IMR-90 (cell line): ENCODE measurements around the gene RYR3. TPM values are rescaled to one million over a fixed set of nuclear protein-coding genes. Genes with fewer than 3 reads are reported as not detected.

Source experiments
- ATAC-seq: fragments of 200-7000 bp; cut with Tn5 transposase; 2 replicates; pipeline ENCODE4 v1.9.1; 2020; ENCODE audit warnings: low read depth, mild to moderate bottlenecking, moderate library complexity
- BruUV-seq: library from RNA; stranded (reverse); fragments of 400-500 nt; replicated peaks from 2 replicates; lab custom pipeline; 2021; lab: Mats Ljungman, UMichigan
- CTCF ChIA-PET: fragments of 300-600 bp; formaldehyde crosslinking; extraction: SDS; loops from one replicate; lab custom pipeline; 2021; ENCODE audit warnings: antibody characterized with exemption; lab: Yijun Ruan, JAX
- POLR2A ChIA-PET: fragments of 300-600 bp; sonication (Branson Sonifier 250); formaldehyde crosslinking; loops from one replicate; lab custom pipeline; 2022; ENCODE audit warnings: antibody characterized with exemption; ENCODE audit not compliant: unreplicated experiment; lab: Charles Lee
- DNase-seq: peaks from one replicate; pipeline ENCODE4 v3.0.0; 2013
- H2AFZ ChIP-seq: replicated peaks from 2 replicates; pipeline ENCODE3; 2013; ENCODE audit warnings: low read length, mild to moderate bottlenecking; ENCODE audit not compliant: poor library complexity
- H2AK5ac ChIP-seq: 2 replicates; pipeline ENCODE4 v1.6.1; 2013; ENCODE audit warnings: low read depth, low read length, inconsistent platforms
- H2AK9ac ChIP-seq: replicated peaks from 2 replicates; pipeline ENCODE3; 2013; ENCODE audit warnings: mild to moderate bottlenecking, low read depth, low read length, moderate library complexity; ENCODE audit not compliant: poor library complexity
- H2BK120ac ChIP-seq: 2 replicates; pipeline ENCODE4 v1.6.1; 2013; ENCODE audit warnings: low read depth, low read length, inconsistent platforms
- H2BK15ac ChIP-seq: 3 replicates; pipeline ENCODE4 v1.6.1; 2013; ENCODE audit warnings: low read depth, low read length, inconsistent platforms
- H2BK20ac ChIP-seq: 2 replicates; pipeline ENCODE4 v1.6.1; 2013; ENCODE audit warnings: low read depth, mild to moderate bottlenecking, inconsistent platforms, low read length, moderate library complexity
- H2BK5ac ChIP-seq: 2 replicates; pipeline ENCODE4 v1.6.1; 2013; ENCODE audit warnings: mild to moderate bottlenecking, low read depth, low read length, inconsistent platforms; ENCODE audit not compliant: poor library complexity, severe bottlenecking
- H3K14ac ChIP-seq: replicated peaks from 2 replicates; pipeline ENCODE4 v1.6.1; 2013; ENCODE audit warnings: low read depth, low read length, inconsistent platforms
- H3K18ac ChIP-seq: 2 replicates; pipeline ENCODE4 v1.6.1; 2013; ENCODE audit warnings: low read depth, low read length, control low read depth
- H3K23ac ChIP-seq: 2 replicates; pipeline ENCODE4 v1.6.1; 2013; ENCODE audit warnings: low read depth, low read length, inconsistent platforms
- H3K27ac ChIP-seq: 2 replicates; pipeline ENCODE4 v1.5.1; 2013; ENCODE audit warnings: mild to moderate bottlenecking, control low read depth, low read length; ENCODE audit not compliant: insufficient read depth
- H3K27me3 ChIP-seq: 2 replicates; pipeline ENCODE4 v1.6.1; 2013; ENCODE audit warnings: low read length; ENCODE audit not compliant: control insufficient read depth, insufficient read depth
- H3K36me3 ChIP-seq: 2 replicates; pipeline ENCODE4 v1.6.1; 2013; ENCODE audit warnings: low read length, mixed read lengths; ENCODE audit not compliant: control insufficient read depth, insufficient read depth
- H3K4ac ChIP-seq: 2 replicates; pipeline ENCODE4 v1.6.1; 2013; ENCODE audit warnings: low read depth, low read length, inconsistent platforms
- H3K4me1 ChIP-seq: 2 replicates; pipeline ENCODE4 v1.6.1; 2013; ENCODE audit warnings: low read length, mixed read lengths; ENCODE audit not compliant: control insufficient read depth, insufficient read depth
- H3K4me2 ChIP-seq: 2 replicates; pipeline ENCODE4 v1.6.1; 2013; ENCODE audit warnings: low read depth, mild to moderate bottlenecking, control low read depth, low read length, moderate library complexity
- H3K4me3 ChIP-seq: 2 replicates; pipeline ENCODE4 v1.5.1; 2013; ENCODE audit warnings: low read depth, mild to moderate bottlenecking, control low read depth, low read length, moderate library complexity; ENCODE audit not compliant: insufficient read depth
- H3K56ac ChIP-seq: 2 replicates; pipeline ENCODE4 v1.6.1; 2013; ENCODE audit warnings: low read length, inconsistent platforms; ENCODE audit not compliant: insufficient read depth; ENCODE audit errors: extremely low read depth
- H3K79me1 ChIP-seq, 2 experiments: 2 replicates each; pipeline ENCODE4 v1.6.1; 2013; ENCODE audit warnings: low read length in 2 of 2, inconsistent platforms in 1 of 2, low read depth in 1 of 2
- H3K9ac ChIP-seq: 2 replicates; pipeline ENCODE4 v1.6.1; 2013; ENCODE audit warnings: low read depth, low read length, control low read depth
- H3K9me1 ChIP-seq: 2 replicates; pipeline ENCODE4 v1.6.1; 2013; ENCODE audit warnings: low read length, inconsistent platforms; ENCODE audit not compliant: insufficient read depth
- H3K9me3 ChIP-seq: 2 replicates; pipeline ENCODE4 v1.6.1; 2013; ENCODE audit warnings: low read length; ENCODE audit not compliant: control insufficient read depth, insufficient read depth
- H4K20me1 ChIP-seq: 2 replicates; pipeline ENCODE4 v1.6.1; 2013; ENCODE audit warnings: low read length, inconsistent platforms; ENCODE audit not compliant: insufficient read depth
- H4K5ac ChIP-seq: 2 replicates; pipeline ENCODE4 v1.6.1; 2013; ENCODE audit warnings: mild to moderate bottlenecking, low read depth, low read length, control low read depth
- H4K8ac ChIP-seq, 2 experiments: 2 replicates each; pipeline ENCODE4 v1.6.1; 2013; ENCODE audit warnings: low read depth in 2 of 2, low read length in 2 of 2, control low read depth in 1 of 2, inconsistent platforms in 1 of 2
- H4K91ac ChIP-seq: 2 replicates; pipeline ENCODE4 v1.6.1; 2013; ENCODE audit warnings: low read depth, low read length, inconsistent platforms; ENCODE audit not compliant: insufficient read depth
- BHLHE40 ChIP-seq: fragments of 150-350 bp; IDR thresholded peaks from 2 replicates; pipeline ENCODE4 v1.6.1; 2016; ENCODE audit warnings: mild to moderate bottlenecking, low read depth, low read length
- CEBPB ChIP-seq: IDR thresholded peaks from 2 replicates; pipeline ENCODE4 v1.6.1; 2012; ENCODE audit warnings: low read depth, low read length, improper control_type of control experiment
- CHD1 ChIP-seq: IDR thresholded peaks from 2 replicates; pipeline ENCODE4 v1.6.1; 2012; ENCODE audit warnings: low read depth, low read length, improper control_type of control experiment
- FOS ChIP-seq: fragments of 150-350 bp; IDR thresholded peaks from 2 replicates; pipeline ENCODE4 v1.6.1; 2016; ENCODE audit warnings: low read depth, low read length
- MAFK ChIP-seq: IDR thresholded peaks from 2 replicates; pipeline ENCODE4 v1.6.1; 2012; ENCODE audit warnings: low read depth, low read length, improper control_type of control experiment
- MAZ ChIP-seq: IDR thresholded peaks from 2 replicates; pipeline ENCODE4 v1.6.1; 2012; ENCODE audit warnings: low read depth, mild to moderate bottlenecking, low read length, improper control_type of control experiment, moderate library complexity, borderline replicate concordance
- MXI1 ChIP-seq: IDR thresholded peaks from 2 replicates; pipeline ENCODE4 v1.6.1; 2012; ENCODE audit warnings: low read depth, mild to moderate bottlenecking, low read length, moderate library complexity, borderline replicate concordance
- POLR2A ChIP-seq: IDR thresholded peaks from 2 replicates; pipeline ENCODE4 v1.6.1; 2012; ENCODE audit warnings: mild to moderate bottlenecking, low read depth, low read length
- RAD21 ChIP-seq: IDR thresholded peaks from 2 replicates; pipeline ENCODE4 v1.6.1; 2012; ENCODE audit warnings: low read length, improper control_type of control experiment
- RCOR1 ChIP-seq: IDR thresholded peaks from 2 replicates; pipeline ENCODE4 v1.6.1; 2012; ENCODE audit warnings: mild to moderate bottlenecking, low read length, improper control_type of control experiment; ENCODE audit not compliant: insufficient replicate concordance
- SMC3 ChIP-seq: fragments of 150-350 bp; IDR thresholded peaks from 2 replicates; pipeline ENCODE4 v1.6.1; 2016; ENCODE audit warnings: low read depth, mild to moderate bottlenecking, antibody characterized with exemption, low read length, moderate library complexity
- WGBS, 2 experiments: methylation state at CpG; one replicate each; pipeline versions ENCODE4 v1.1.5 to v1.1.7; 2013; ENCODE audit warnings: missing lambda C conversion rate in 2 of 2; ENCODE audit not compliant: insufficient read length in 1 of 2; ENCODE audit errors: extremely low coverage in 2 of 2; 5-methylcytosine and 5-hydroxymethylcytosine counted together
- dilution Hi-C: fragments of 300-500 bp; cut with HindIII; formaldehyde crosslinking; loops from one replicate; pipeline ENCODE4 v1.14.3; 2018; ENCODE audit warnings: low sequenced_read_pairs; ENCODE audit not compliant: unreplicated experiment
- in situ Hi-C: fragments of 300-500 bp; cut with MboI; formaldehyde crosslinking; loops from 3 replicates; pipeline ENCODE4 v1.14.3; 2019; ENCODE audit warnings: low sequenced_read_pairs, inconsistent platforms, mixed read lengths
- intact Hi-C: fragments of 100-400 bp; cut with micrococcal nuclease; formaldehyde crosslinking; loops from 2 replicates; pipeline ENCODE4 v1.10.0; 2022
- polyA plus RNA-seq, 3 experiments: library from polyadenylated mRNA; depleted of rRNA; stranded (reverse); fragments of >200 nt; gene quantifications; 2 replicates each; pipeline ENCODE4 v1.2.3, GENCODE V29; 2012; ENCODE audit warnings: low replicate concordance in 1 of 3
- total RNA-seq: library from RNA; depleted of rRNA; stranded (reverse); fragments of >200 nt; gene quantifications from 2 replicates; pipeline ENCODE4 v1.2.3, GENCODE V29; 2012
- TF ChIP-seq, protein P1 (sequence below): fragments of 150-350 bp; IDR thresholded peaks from 2 replicates; pipeline ENCODE4 v1.6.1; 2017; ENCODE audit warnings: mild to moderate bottlenecking, antibody characterized with exemption, low read length, low read depth
- TF ChIP-seq, protein P2 (sequence below): fragments of 150-350 bp; IDR thresholded peaks from 2 replicates; pipeline ENCODE4 v1.6.1; 2016; ENCODE audit warnings: low read depth, mild to moderate bottlenecking, low read length, moderate library complexity, borderline replicate concordance
- TF ChIP-seq, protein P3 (sequence below): conservative IDR thresholded peaks from 2 replicates; pipeline ENCODE4 v1.5.1; 2012; ENCODE audit warnings: mild to moderate bottlenecking, low read depth, low read length, improper control_type of control experiment

RYR3 gene
- total and polyA plus RNA-seq, 2 of the 4 experiments (the other 2 are of a cell fraction) = 0.18 TPM; not detected in 1

DNA sequence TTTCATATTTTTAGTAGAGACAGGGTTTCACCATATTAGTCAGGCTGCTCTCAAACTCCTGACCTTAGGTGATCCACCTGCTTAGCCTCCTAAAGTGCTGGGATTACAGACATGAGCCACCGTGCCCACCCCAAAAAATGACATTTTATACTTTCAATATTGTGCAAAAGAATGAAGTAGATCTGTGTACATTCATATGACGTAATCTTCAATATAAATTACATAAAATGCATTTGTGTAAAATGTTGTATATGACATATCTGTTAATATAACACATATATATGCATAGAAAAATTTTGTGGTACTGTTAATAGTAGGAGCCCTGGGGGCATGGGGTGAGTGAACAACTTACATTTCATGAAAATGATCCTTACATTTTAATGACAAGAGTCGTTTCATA, 71.7 kb downstream of the RYR3 start:
- BruUV-seq = no TSS peak
- DNase-seq (no peak), ATAC-seq (no peak)
- Histone ChIP-seq H3K9me3 (no peaks in the 10 kb centered on the region), H2AK5ac (no peak overlapping the region), H4K5ac (no peak overlapping the region), H3K4me1 (no peaks in the 10 kb centered on the region), H2BK20ac (no peak overlapping the region), H2BK15ac (no peak overlapping the region), H3K4me2 (no peak overlapping the region), H2AK9ac (no peak overlapping the region), H3K9me1 (no peaks in the 10 kb centered on the region), H4K91ac (no peak overlapping the region), H2BK5ac (no peak overlapping the region), H3K36me3 (no peaks in the 10 kb centered on the region), H3K27ac (no peak overlapping the region), H2AFZ (no peak overlapping the region), H3K4me3 (no peak overlapping the region), H3K9ac (no peak overlapping the region), H3K27me3 (no peaks in the 10 kb centered on the region), H2BK120ac (no peak overlapping the region), H3K79me1 (no peaks in the 10 kb centered on the region), H4K8ac (no peak overlapping the region), H3K56ac (no peak overlapping the region), H3K14ac (no peak overlapping the region), H3K23ac (no peak overlapping the region), H4K20me1 (no peaks in the 10 kb centered on the region), H3K4ac (no peak overlapping the region), H3K18ac (no peak overlapping the region)
- dilution Hi-C loops (no loop called here), intact Hi-C loops (no loop called here), in situ Hi-C loops (no loop called here)
- ChIA-PET CTCF (no interaction called here), POLR2A (interaction anchor here (0.6 kb wide), 1 partner anchor 153 kb away, joined by 7 read pairs; no protein-coding TSS in a partner anchor)
- no CpG with 5 or more reads among the region's 3 CpGs for WGBS, 2 experiments
- TF ChIP-seq MAFK (no peak), CEBPB (no peak), CHD1 (no peak), MXI1 (no peak), POLR2A (no peak), FOS (no peak), SMC3 (no peak), RAD21 (no peak), RCOR1 (no peak), MAZ (no peak), BHLHE40 (no peak)
- TF ChIP-seq, protein P1, sequence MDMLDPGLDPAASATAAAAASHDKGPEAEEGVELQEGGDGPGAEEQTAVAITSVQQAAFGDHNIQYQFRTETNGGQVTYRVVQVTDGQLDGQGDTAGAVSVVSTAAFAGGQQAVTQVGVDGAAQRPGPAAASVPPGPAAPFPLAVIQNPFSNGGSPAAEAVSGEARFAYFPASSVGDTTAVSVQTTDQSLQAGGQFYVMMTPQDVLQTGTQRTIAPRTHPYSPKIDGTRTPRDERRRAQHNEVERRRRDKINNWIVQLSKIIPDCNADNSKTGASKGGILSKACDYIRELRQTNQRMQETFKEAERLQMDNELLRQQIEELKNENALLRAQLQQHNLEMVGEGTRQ = no peak
- TF ChIP-seq, protein P2, sequence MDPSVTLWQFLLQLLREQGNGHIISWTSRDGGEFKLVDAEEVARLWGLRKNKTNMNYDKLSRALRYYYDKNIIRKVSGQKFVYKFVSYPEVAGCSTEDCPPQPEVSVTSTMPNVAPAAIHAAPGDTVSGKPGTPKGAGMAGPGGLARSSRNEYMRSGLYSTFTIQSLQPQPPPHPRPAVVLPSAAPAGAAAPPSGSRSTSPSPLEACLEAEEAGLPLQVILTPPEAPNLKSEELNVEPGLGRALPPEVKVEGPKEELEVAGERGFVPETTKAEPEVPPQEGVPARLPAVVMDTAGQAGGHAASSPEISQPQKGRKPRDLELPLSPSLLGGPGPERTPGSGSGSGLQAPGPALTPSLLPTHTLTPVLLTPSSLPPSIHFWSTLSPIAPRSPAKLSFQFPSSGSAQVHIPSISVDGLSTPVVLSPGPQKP = no peak
- TF ChIP-seq, protein P3, sequence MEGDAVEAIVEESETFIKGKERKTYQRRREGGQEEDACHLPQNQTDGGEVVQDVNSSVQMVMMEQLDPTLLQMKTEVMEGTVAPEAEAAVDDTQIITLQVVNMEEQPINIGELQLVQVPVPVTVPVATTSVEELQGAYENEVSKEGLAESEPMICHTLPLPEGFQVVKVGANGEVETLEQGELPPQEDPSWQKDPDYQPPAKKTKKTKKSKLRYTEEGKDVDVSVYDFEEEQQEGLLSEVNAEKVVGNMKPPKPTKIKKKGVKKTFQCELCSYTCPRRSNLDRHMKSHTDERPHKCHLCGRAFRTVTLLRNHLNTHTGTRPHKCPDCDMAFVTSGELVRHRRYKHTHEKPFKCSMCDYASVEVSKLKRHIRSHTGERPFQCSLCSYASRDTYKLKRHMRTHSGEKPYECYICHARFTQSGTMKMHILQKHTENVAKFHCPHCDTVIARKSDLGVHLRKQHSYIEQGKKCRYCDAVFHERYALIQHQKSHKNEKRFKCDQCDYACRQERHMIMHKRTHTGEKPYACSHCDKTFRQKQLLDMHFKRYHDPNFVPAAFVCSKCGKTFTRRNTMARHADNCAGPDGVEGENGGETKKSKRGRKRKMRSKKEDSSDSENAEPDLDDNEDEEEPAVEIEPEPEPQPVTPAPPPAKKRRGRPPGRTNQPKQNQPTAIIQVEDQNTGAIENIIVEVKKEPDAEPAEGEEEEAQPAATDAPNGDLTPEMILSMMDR = no peak
